GM18873 (cell line): ENCODE measurements around the gene PRH1.

ENCODE experiments used
- ATAC-seq: cut with Tn5 transposase; IDR thresholded peaks from one replicate; pipeline ENCODE4 v1.9.1; 2021; ENCODE audit warnings: mild to moderate bottlenecking, moderate library complexity, moderate number of reproducible peaks; ENCODE audit not compliant: unreplicated experiment, low FRiP score

PRH1 gene

DNA sequence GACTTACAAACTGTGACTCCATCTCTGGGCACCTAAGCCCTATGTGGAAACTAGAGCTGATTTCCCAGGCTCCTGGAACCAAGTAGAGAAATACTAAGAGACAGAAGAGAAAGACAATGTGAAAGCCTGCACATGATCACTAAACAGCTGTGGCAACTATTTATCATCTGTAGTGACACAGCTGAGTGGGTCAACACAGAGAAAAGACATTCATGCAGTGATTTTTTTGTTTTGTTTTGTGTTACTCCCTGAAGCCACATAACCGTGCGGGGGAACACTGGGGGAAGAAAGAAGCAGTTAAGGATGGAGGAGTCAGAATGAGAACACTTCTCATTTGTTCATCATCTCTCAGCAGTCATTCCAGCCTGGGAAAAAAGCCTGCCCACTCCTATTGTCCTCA is 36.3 kb downstream of the PRH1 start:
- ATAC-seq: no peak

DNA sequence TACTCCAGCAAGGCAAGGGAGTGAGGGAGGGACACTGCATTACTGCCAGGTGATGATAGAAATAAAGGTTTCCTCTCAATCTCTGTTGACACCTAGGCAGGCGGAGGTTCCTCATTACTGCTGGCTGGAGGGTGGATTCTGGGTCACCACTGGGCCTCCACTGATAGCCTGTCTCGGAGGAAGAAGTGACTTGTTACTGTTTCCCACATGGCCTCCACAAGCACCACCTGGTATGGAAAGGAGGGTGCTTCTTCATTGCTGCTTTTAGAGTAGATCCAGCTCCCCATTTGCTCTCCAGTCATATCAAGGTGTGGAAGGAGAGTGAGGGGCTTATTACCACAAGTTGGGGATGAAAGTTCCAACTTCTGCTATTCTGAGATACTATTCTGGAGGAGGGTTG is 41.2 kb downstream of the PRH1 start:
- ATAC-seq: no peak

GRCh38 chr12:10838461-10838860 is 45.6 kb downstream of the PRH1 start:
- ATAC-seq: no peak
